Measurements from ENCODE around the gene ANXA2.

The ANXA2 gene

GRCh38 chr15:60323322-60323721, 74.5 kb downstream of the ANXA2 start:
- DNase-seq (ENCODE audit: low read depth), result no peak
- TF ChIP-seq CTCF (IDR thresholded peaks at IDR 0.05; ENCODE audit: low read depth, low read length) (no peak), POLR2A (IDR thresholded peaks at IDR 0.05; ENCODE audit: extremely low read depth, insufficient read length) (no peak), MAX (IDR thresholded peaks at IDR 0.05; ENCODE audit: low read depth, low read length) (no peak), MYC (IDR thresholded peaks at IDR 0.05; ENCODE audit: low read depth, low read length) (no peak)

GRCh38 chr15:60320365-60320764, 77.4 kb downstream of the ANXA2 start:
- H3K4me3 ChIP-seq (ENCODE audit: low read depth, low read length), result no peak overlapping the region
- TF ChIP-seq MYC (IDR thresholded peaks at IDR 0.05; ENCODE audit: low read depth, low read length) (no peak), POLR2A (IDR thresholded peaks at IDR 0.05; ENCODE audit: extremely low read depth, insufficient read length) (no peak), MAX (IDR thresholded peaks at IDR 0.05; ENCODE audit: low read depth, low read length) (no peak), CTCF (IDR thresholded peaks at IDR 0.05; ENCODE audit: low read depth, low read length) (no peak)
- no peak for DNase-seq (ENCODE audit: low read depth)

More at GRCh38 chr15:60323322-60323721, 74.5 kb downstream of the ANXA2 start:
- no peak overlapping the region for H3K4me3 ChIP-seq (ENCODE audit: low read depth, low read length)

GRCh38 chr15:60318216-60318867, 79.4 kb downstream of the ANXA2 start:
- DNase-seq (ENCODE audit: low read depth), result no peak
- TF ChIP-seq MAX (IDR thresholded peaks at IDR 0.05; ENCODE audit: low read depth, low read length), result no peak
- no peak for TF ChIP-seq POLR2A (IDR thresholded peaks at IDR 0.05; ENCODE audit: extremely low read depth, insufficient read length)
- no peak for TF ChIP-seq MYC (IDR thresholded peaks at IDR 0.05; ENCODE audit: low read depth, low read length)
- no peak for TF ChIP-seq CTCF (IDR thresholded peaks at IDR 0.05; ENCODE audit: low read depth, low read length)
- no peak overlapping the region for H3K4me3 ChIP-seq (ENCODE audit: low read depth, low read length)

GRCh38 chr15:60316961-60317360, 80.8 kb downstream of the ANXA2 start:
- H3K4me3 ChIP-seq (ENCODE audit: low read depth, low read length), result no peak overlapping the region
- TF ChIP-seq MYC (IDR thresholded peaks at IDR 0.05; ENCODE audit: low read depth, low read length) (no peak), POLR2A (IDR thresholded peaks at IDR 0.05; ENCODE audit: extremely low read depth, insufficient read length) (no peak), MAX (IDR thresholded peaks at IDR 0.05; ENCODE audit: low read depth, low read length) (no peak), CTCF (IDR thresholded peaks at IDR 0.05; ENCODE audit: low read depth, low read length) (no peak)
- no peak for DNase-seq (ENCODE audit: low read depth)

GRCh38 chr15:60315878-60316277, 81.9 kb downstream of the ANXA2 start:
- no peak overlapping the region for H3K4me3 ChIP-seq (ENCODE audit: low read depth, low read length)
- no peak for DNase-seq (ENCODE audit: low read depth)
- TF ChIP-seq POLR2A (IDR thresholded peaks at IDR 0.05; ENCODE audit: extremely low read depth, insufficient read length), result no peak
- TF ChIP-seq MYC (IDR thresholded peaks at IDR 0.05; ENCODE audit: low read depth, low read length), result no peak
- no peak for TF ChIP-seq CTCF (IDR thresholded peaks at IDR 0.05; ENCODE audit: low read depth, low read length)
- TF ChIP-seq MAX (IDR thresholded peaks at IDR 0.05; ENCODE audit: low read depth, low read length), result no peak
